K562 (cell line): ENCODE data around the gene ZNF627. TPM values are rescaled to one million over a fixed set of nuclear protein-coding genes. Genes with fewer than 3 reads are reported as not detected.

Experiments
- ADNP ChIP-seq: fragments of 200-800 bp; sonication (Bioruptor generic); IDR thresholded peaks from 2 replicates; pipeline ENCODE4 v1.6.1; 2016; ENCODE audit warnings: missing genetic modification characterization, missing compliant biosample characterization
- BACH1 ChIP-seq: fragments of 200-800 bp; sonication (Bioruptor generic); IDR thresholded peaks from 2 replicates; pipeline ENCODE4 v1.6.1; 2016; ENCODE audit warnings: missing genetic modification characterization, missing compliant biosample characterization
- CC2D1A ChIP-seq: fragments of 450-650 bp; IDR thresholded peaks from 2 replicates; pipeline ENCODE4 v1.6.1; 2017; ENCODE audit warnings: mild to moderate bottlenecking
- ELF1 ChIP-seq: fragments of 200-800 bp; sonication (Bioruptor generic); IDR thresholded peaks from 2 replicates; pipeline ENCODE4 v1.6.1; 2016; ENCODE audit warnings: missing genetic modification characterization, missing compliant biosample characterization
- HNRNPLL ChIP-seq: fragments of 200-400 bp; formaldehyde crosslinking; IDR thresholded peaks from 2 replicates; pipeline ENCODE4 v1.6.1; 2017; ENCODE audit warnings: low read length, low read depth, mild to moderate bottlenecking; ENCODE audit not compliant: poor library complexity, severe bottlenecking
- ID3 ChIP-seq, 2 experiments: fragments of 250-450 bp in 1 of 2; fragments of 450-650 bp in 1 of 2; sonication (Bioruptor Pico) in 1 of 2; IDR thresholded peaks; 2 replicates each; pipeline versions ENCODE4 v1.6.1 to v1.8.0; 2016 to 2021; ENCODE audit warnings: mild to moderate bottlenecking in 2 of 2, moderate library complexity in 2 of 2, missing compliant biosample characterization in 1 of 2, missing genetic modification characterization in 1 of 2
- MAZ ChIP-seq, 2 experiments: fragments of 450-650 bp in 1 of 2; sonication (generic) in 1 of 2; formaldehyde crosslinking; IDR thresholded peaks in 1 of 2; conservative IDR thresholded peaks in 1 of 2; 2 replicates each; pipeline versions ENCODE4 v1.4.0 to v1.5.0; 2020; ENCODE audit warnings: mild to moderate bottlenecking in 1 of 2, missing genetic modification reagents in 1 of 2
- MBD2 ChIP-seq: sonication (generic); IDR thresholded peaks from 2 replicates; pipeline ENCODE4 v1.6.1; 2016; ENCODE audit warnings: low read depth, borderline replicate concordance
- MED1 ChIP-seq: sonication (generic); formaldehyde crosslinking; IDR thresholded peaks from 2 replicates; pipeline ENCODE4 v1.8.1; 2023; ENCODE audit warnings: missing genetic modification reagents, borderline replicate concordance
- POLR2A ChIP-seq: fragments of 450-650 bp; conservative IDR thresholded peaks from 2 replicates; pipeline ENCODE4 v1.6.1; 2016
- POLR2B ChIP-seq: fragments of 450-650 bp; IDR thresholded peaks from 2 replicates; pipeline ENCODE4 v1.6.1; 2018; ENCODE audit warnings: low read depth; ENCODE audit not compliant: partially characterized antibody
- PRPF4 ChIP-seq: fragments of 200-400 bp; formaldehyde crosslinking; IDR thresholded peaks from one replicate; pipeline ENCODE4 v1.6.1; 2017; ENCODE audit warnings: low read length, low read depth, mild to moderate bottlenecking; ENCODE audit not compliant: insufficient read depth, poor library complexity, severe bottlenecking
- PTBP1 ChIP-seq: fragments of 200-400 bp; formaldehyde crosslinking; IDR thresholded peaks from 2 replicates; pipeline ENCODE4 v1.6.1; 2017; ENCODE audit warnings: low read depth, low read length
- RBFOX2 ChIP-seq: fragments of 200-400 bp; formaldehyde crosslinking; IDR thresholded peaks from 2 replicates; pipeline ENCODE4 v1.6.1; 2017; ENCODE audit warnings: low read depth, mild to moderate bottlenecking, low read length, moderate library complexity
- RCOR1 ChIP-seq, 2 experiments: IDR thresholded peaks; 2 replicates each; pipeline ENCODE4 v1.6.1; 2012; ENCODE audit warnings: low read depth in 2 of 2, low read length in 2 of 2, borderline replicate concordance in 1 of 2, improper control_type of control experiment in 1 of 2
- SAP30 ChIP-seq: fragments of 200-600 bp; sonication (generic); IDR thresholded peaks from 2 replicates; pipeline ENCODE4 v1.6.1; 2012; ENCODE audit warnings: borderline replicate concordance, low read depth, mild to moderate bottlenecking, moderate library complexity, low read length, control low read depth, inconsistent platforms; ENCODE audit not compliant: insufficient read depth, poor library complexity, severe bottlenecking
- SIN3A ChIP-seq, 2 experiments: fragments of 150-350 bp in 1 of 2; IDR thresholded peaks; 2 replicates each; pipeline ENCODE4 v1.6.1; 2011 to 2016; ENCODE audit warnings: borderline replicate concordance in 2 of 2, low read depth in 2 of 2, low read length in 2 of 2, mild to moderate bottlenecking in 2 of 2, moderate library complexity in 2 of 2; ENCODE audit not compliant: control insufficient read depth in 1 of 2
- SMAD4 ChIP-seq: fragments of 250-450 bp; sonication (Bioruptor Pico); conservative IDR thresholded peaks from 2 replicates; pipeline ENCODE4 v1.8.0; 2021; ENCODE audit warnings: inconsistent platforms, mild to moderate bottlenecking, moderate library complexity
- SOX6 ChIP-seq: fragments of 450-650 bp; IDR thresholded peaks from 2 replicates; pipeline ENCODE4 v1.6.1; 2014; ENCODE audit warnings: mild to moderate bottlenecking
- SP1 ChIP-seq: sonication (generic); formaldehyde crosslinking; IDR thresholded peaks from 2 replicates; pipeline ENCODE4 v1.8.1; 2022; ENCODE audit warnings: mild to moderate bottlenecking, missing genetic modification reagents
- TAF7 ChIP-seq: fragments of 450-650 bp; IDR thresholded peaks from 2 replicates; pipeline ENCODE4 v1.6.1; 2016; ENCODE audit warnings: missing genetic modification characterization, missing compliant biosample characterization
- TOE1 ChIP-seq, 2 experiments: fragments of 450-650 bp in 1 of 2; sonication (generic) in 1 of 2; formaldehyde crosslinking in 1 of 2; IDR thresholded peaks; 2 replicates each; pipeline versions ENCODE4 v1.7.1 to v1.8.0; 2016 to 2022; ENCODE audit warnings: borderline replicate concordance in 2 of 2, mild to moderate bottlenecking in 2 of 2, antibody characterized with exemption in 1 of 2, inconsistent platforms in 1 of 2, low read depth in 1 of 2, missing genetic modification reagents in 1 of 2, moderate library complexity in 1 of 2
- ZNF12 ChIP-seq: sonication (generic); formaldehyde crosslinking; IDR thresholded peaks from 2 replicates; pipeline ENCODE4 v1.4.0; 2020; ENCODE audit warnings: mild to moderate bottlenecking, missing genetic modification reagents
- polyA plus RNA-seq, 8 experiments: library from polyadenylated mRNA; depleted of rRNA in 4 of 8; stranded (reverse) in 5 of 8; unstranded in 3 of 8; fragments of >200 nt; fragmentation: Nextera tagmentation in 2 of 8; fragmentation: Illumina TruSeq in 1 of 8; extraction: Ambion mirVana in 2 of 8; extraction: Trizol in 1 of 8; gene quantifications; 2 replicates each; pipeline versions ENCODE4 v1.2.1 to v1.2.3, GENCODE V29; 2011 to 2014; ENCODE audit warnings: inconsistent platforms in 1 of 8, missing spikeins in 1 of 8
- total RNA-seq, 7 experiments: library from RNA; depleted of rRNA in 6 of 7; stranded (reverse); fragments of >200 nt in 6 of 7; fragmentation: Illumina TruSeq in 2 of 7; extraction: Trizol in 2 of 7; gene quantifications; 2 replicates each; pipeline versions ENCODE4 v1.2.1 to v1.2.3, GENCODE V29; 2011 to 2021; ENCODE audit warnings: low replicate concordance in 1 of 7

Gene ZNF627
- total and polyA plus RNA-seq, 9 of the 15 experiments (the other 6 are each of a cell fraction or from before 2014, with no cell fraction given) = 6.4 to 19.9 (median 10.6) TPM

- TF ChIP-seq ELF1 (tag) (no peak), MAZ (CRISPR knock-in tag; conservative IDR thresholded peaks at IDR 0.05 in 1 of 2, IDR thresholded peaks at IDR 0.05 in 1 of 2) (peak in 1 of 2 experiments; percentile 31; a peak in 1 of 4 replicates), SAP30 (peak; percentile 91), PRPF4 (no peak), SMAD4 (0 out of 2 replicates have a peak, but pooled peaks have one; percentile 20), POLR2A (peak; percentile 86), MBD2 (peak; percentile 27; the same call in 1 of the 2 replicates), SP1 (CRISPR knock-in tag) (peak; percentile 88), BACH1 (tag) (no peak), MED1 (CRISPR knock-in tag) (no peak), TAF7 (tag) (0 out of 2 replicates have a peak, but pooled peaks have one; percentile 12), SOX6 (peak; percentile 68), RCOR1 (IDR thresholded peaks at IDR 0.05; ENCODE audit: borderline replicate concordance in 1 of 2, low read depth in 2 of 2, low read length in 2 of 2) (peak in 1 of 2 experiments; percentile 41; a peak in 1 of 4 replicates), HNRNPLL (peak; percentile 50), RBFOX2 (peak; percentile 91), SIN3A (IDR thresholded peaks at IDR 0.05; ENCODE audit: borderline replicate concordance in 2 of 2, control insufficient read depth in 1 of 2, low read depth in 2 of 2, low read length in 2 of 2) (peak; percentile 31 to 68; a peak in 1 of 4 replicates), CC2D1A (peak; percentile 90; the same call in 1 of the 2 replicates), ZNF12 (no peak; the same call in 1 of the 2 replicates), PTBP1 (no peak), POLR2B (peak; percentile 66), ID3 (CRISPR knock-in tag; IDR thresholded peaks at IDR 0.05) (no peak), ID3 (tag; IDR thresholded peaks at IDR 0.05) (0 out of 2 replicates have a peak, but pooled peaks have one; percentile 30), TOE1 (IDR thresholded peaks at IDR 0.05; ENCODE audit: borderline replicate concordance) (peak; percentile 68; the same call in 1 of the 2 replicates), TOE1 (CRISPR knock-in tag; IDR thresholded peaks at IDR 0.05; ENCODE audit: borderline replicate concordance, low read depth) (no peak), ADNP (tag) (no peak)
These were observed 42.6 kb downstream of the ZNF627 start (continued) for GRCh38 chr19:11639602-11640471.
